Activated CD4-positive, alpha-beta T cell treated with anti-CD3 and anti-CD28 coated beads for 36 hours (primary cell): ENCODE results near the gene DPM3. TPM values are rescaled to one million over a fixed set of nuclear protein-coding genes. Genes with fewer than 3 reads are reported as not detected.

Source experiments
- ATAC-seq: fragments of 200-7000 bp; cut with Tn5 transposase; one replicate; pipeline ENCODE4 v1.10.0; 2021; ENCODE audit warnings: mild to moderate bottlenecking, moderate library complexity
- CTCF ChIA-PET: fragments of 350-600 bp; sonication (Branson Sonifier 250); formaldehyde crosslinking; loops from one replicate; lab custom pipeline; 2021; ENCODE audit warnings: antibody characterized with exemption; lab: Charles Lee
- POLR2A ChIA-PET: fragments of 350-600 bp; sonication (Branson Sonifier 250); formaldehyde crosslinking; loops from one replicate; lab custom pipeline; 2021; ENCODE audit warnings: antibody characterized with exemption, inconsistent platforms; lab: Charles Lee
- DNase-seq: peaks from one replicate; pipeline ENCODE4 v3.0.0-alpha.2; 2020
- H3K27ac Mint-ChIP-seq: one replicate; pipeline ENCODE4 v1.8.0; 2021; ENCODE audit warnings: mixed read lengths
- H3K27me3 Mint-ChIP-seq: one replicate; pipeline ENCODE4 v1.8.0; 2021; ENCODE audit warnings: mixed read lengths
- H3K36me3 Mint-ChIP-seq: one replicate; pipeline ENCODE4 v1.8.0; 2021; ENCODE audit warnings: low read depth, mixed read lengths
- H3K4me1 Mint-ChIP-seq: one replicate; pipeline ENCODE4 v1.8.0; 2021; ENCODE audit warnings: mixed read lengths
- H3K4me3 Mint-ChIP-seq: one replicate; pipeline ENCODE4 v1.8.0; 2021; ENCODE audit warnings: mild to moderate bottlenecking, moderate library complexity, mixed read lengths
- H3K9me3 Mint-ChIP-seq: one replicate; pipeline ENCODE4 v1.8.0; 2021; ENCODE audit warnings: low read depth, mixed read lengths
- intact Hi-C, 2 experiments: fragments of 100-400 bp; cut with DNase I in 1 of 2; cut with micrococcal nuclease in 1 of 2; formaldehyde crosslinking; loops; one replicate each; pipeline versions ENCODE4 v1.14.2 to v1.15.1; 2022 to 2024; cut with DNase I, micrococcal nuclease
- total RNA-seq, 2 experiments: library from RNA; stranded (reverse); gene quantifications; one replicate each; pipeline ENCODE4 v1.2.3, GENCODE V29; 2021

DPM3 gene
- total RNA-seq, 2 experiments from 2014 or later: 29.8 to 34.3 TPM

DNA sequence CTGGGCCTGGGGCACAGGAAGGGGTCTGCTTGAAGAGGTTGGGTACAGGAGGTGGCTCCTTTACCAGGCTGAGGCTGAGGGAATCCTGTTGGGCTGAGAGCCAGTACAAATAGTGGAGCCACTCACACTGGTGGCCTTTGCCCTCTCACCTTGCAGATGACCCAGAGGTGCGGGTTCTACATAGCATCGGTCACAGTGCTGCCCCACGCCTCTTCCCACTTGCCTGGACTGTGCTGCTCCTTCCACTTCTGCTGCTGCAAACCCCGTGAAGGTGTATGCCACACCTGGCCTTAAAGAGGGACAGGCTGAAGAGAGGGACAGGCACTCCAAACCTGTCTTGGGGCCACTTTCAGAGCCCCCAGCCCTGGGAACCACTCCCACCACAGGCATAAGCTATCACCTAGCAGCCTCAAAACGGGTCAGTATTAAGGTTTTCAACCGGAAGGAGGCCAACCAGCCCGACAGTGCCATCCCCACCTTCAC, 6.5 kb downstream of the DPM3 start:
- Mint-ChIP-seq H3K36me3 (peaks cover 22% of the 10 kb centered on the region), H3K4me3 (no peak overlapping the region), H3K9me3 (no peaks in the 10 kb centered on the region), H3K27ac (no peak overlapping the region), H3K27me3 (no peaks in the 10 kb centered on the region), H3K4me1 (peaks cover 44% of the 10 kb centered on the region)
- ChIA-PET POLR2A (no interaction called here), CTCF (interaction anchor here (1.1 to 3.7 kb wide), 6 partner anchors 17 to 74 kb away, joined by 4 to 28 read pairs (median 6); partner anchors contain the start of genes KRTCAP2, THBS3 and TRIM46)
- ATAC-seq (no peak), DNase-seq (no peak)
- intact Hi-C loops: loop anchor here (2.0 kb wide), 2 partner anchors 49 to 575 kb away; partner anchors contain the start of gene UBE2Q1 (in 1 of the 2)

GRCh38 chr1:155131856-155132255, 8.5 kb downstream of the DPM3 start:
- no peak for ATAC-seq
- no peak for DNase-seq
- no peaks in the 10 kb centered on the region for H3K9me3 Mint-ChIP-seq
- peaks cover 8% of the 10 kb centered on the region for H3K36me3 Mint-ChIP-seq
- H3K27ac Mint-ChIP-seq: no peak overlapping the region
- POLR2A ChIA-PET: no interaction called here
- intact Hi-C loops: no loop called here
- H3K4me3 Mint-ChIP-seq: no peak overlapping the region
- CTCF ChIA-PET: interaction anchor here (2.7 kb wide), 1 partner anchor 40 kb away, joined by 6 read pairs; no protein-coding TSS in a partner anchor
- peaks cover 42% of the 10 kb centered on the region for H3K4me1 Mint-ChIP-seq
- H3K27me3 Mint-ChIP-seq: peaks cover 15% of the 10 kb centered on the region

DNA sequence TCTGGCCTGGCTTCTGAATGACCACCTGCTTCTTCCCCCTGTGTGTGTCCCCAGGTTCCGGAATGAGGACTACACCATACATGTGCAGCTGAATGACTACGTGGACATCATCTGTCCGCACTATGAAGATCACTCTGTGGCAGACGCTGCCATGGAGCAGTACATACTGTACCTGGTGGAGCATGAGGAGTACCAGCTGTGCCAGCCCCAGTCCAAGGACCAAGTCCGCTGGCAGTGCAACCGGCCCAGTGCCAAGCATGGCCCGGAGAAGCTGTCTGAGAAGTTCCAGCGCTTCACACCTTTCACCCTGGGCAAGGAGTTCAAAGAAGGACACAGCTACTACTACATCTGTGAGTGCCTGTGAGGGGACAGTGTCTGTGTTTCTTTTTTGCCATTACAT, 9.0 kb downstream of the DPM3 start:
- no peaks in the 10 kb centered on the region for H3K9me3 Mint-ChIP-seq
- ATAC-seq: no peak
- no peak overlapping the region for H3K4me3 Mint-ChIP-seq
- CTCF ChIA-PET: interaction anchor here (0.8 to 3.4 kb wide), 4 partner anchors 36 to 46 kb away, joined by 3 to 10 read pairs (median 4); partner anchors contain the start of gene KRTCAP2
- no peak overlapping the region for H3K27ac Mint-ChIP-seq
- H3K4me1 Mint-ChIP-seq: peaks cover 40% of the 10 kb centered on the region
- POLR2A ChIA-PET: no interaction called here
- no peak for DNase-seq
- intact Hi-C loops: no loop called here
- H3K36me3 Mint-ChIP-seq: peaks cover 5% of the 10 kb centered on the region
- H3K27me3 Mint-ChIP-seq: peaks cover 18% of the 10 kb centered on the region

DNA sequence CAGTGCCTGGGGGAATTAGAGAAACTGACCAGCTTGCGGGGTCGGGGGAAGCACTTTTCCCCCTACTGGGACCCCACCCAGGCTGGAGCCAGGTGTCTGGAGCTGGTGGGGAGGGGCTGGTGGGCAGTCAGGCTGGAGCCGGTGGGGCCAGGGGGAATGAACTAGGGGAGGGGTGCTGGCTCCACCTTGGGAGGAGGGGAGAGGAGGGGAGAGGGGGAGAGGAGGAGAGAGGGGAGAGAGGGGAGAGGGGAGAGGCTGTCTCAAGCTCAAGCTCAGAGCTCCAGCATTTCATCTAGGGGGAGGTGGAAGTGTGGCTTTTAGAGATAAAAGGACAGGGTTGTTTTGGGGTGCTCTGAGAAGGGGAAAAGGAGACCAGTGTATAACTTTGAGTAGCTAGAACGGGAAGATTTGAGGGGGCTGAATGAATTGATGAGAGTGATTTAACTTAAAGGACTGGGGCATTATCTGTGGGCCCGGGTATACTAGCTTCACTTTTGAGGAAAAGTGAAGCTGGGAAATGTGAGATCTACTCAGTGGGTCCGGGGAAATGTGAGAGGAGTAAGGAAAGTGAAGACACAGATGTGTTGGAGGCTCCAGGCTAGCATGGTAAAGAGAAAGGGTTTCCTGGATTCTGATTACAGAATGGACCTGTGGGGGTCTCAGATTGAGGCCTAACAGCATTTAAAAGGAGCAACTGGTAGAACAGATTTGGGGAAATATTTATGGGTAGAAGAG, 9.9 kb downstream of the DPM3 start:
- DNase-seq (no peak), ATAC-seq (no peak)
- ChIA-PET CTCF (interaction anchor here (0.6 to 3.4 kb wide), 7 partner anchors 12 to 349 kb away, joined by 3 to 10 read pairs (median 3); partner anchors contain the start of gene KRTCAP2), POLR2A (interaction anchor here (0.6 kb wide), 1 partner anchor 63 kb away, joined by 3 read pairs; no protein-coding TSS in a partner anchor)
- Mint-ChIP-seq H3K27me3 (peaks cover 20% of the 10 kb centered on the region), H3K9me3 (no peaks in the 10 kb centered on the region), H3K4me1 (peaks cover 40% of the 10 kb centered on the region), H3K27ac (no peak overlapping the region), H3K36me3 (peaks cover 3% of the 10 kb centered on the region), H3K4me3 (no peak overlapping the region)
- intact Hi-C loops: no loop called here

GRCh38 chr1:155128755-155129473, 11.4 kb downstream of the DPM3 start:
- peaks cover 20% of the 10 kb centered on the region for H3K27me3 Mint-ChIP-seq
- H3K36me3 Mint-ChIP-seq: no peaks in the 10 kb centered on the region
- no peak for DNase-seq
- intact Hi-C loops: loop anchor here in 1 of 2 experiments (5.0 kb wide), 1 partner anchor 37 kb away; no protein-coding TSS in a partner anchor
- CTCF ChIA-PET: interaction anchor here (0.6 to 3.4 kb wide), 9 partner anchors 37 to 735 kb away, joined by 3 to 10 read pairs (median 4); partner anchors contain the start of gene KRTCAP2
- ATAC-seq: no peak
- POLR2A ChIA-PET: interaction anchor here (0.7 to 0.8 kb wide), 2 partner anchors 44 to 731 kb away, joined by 3 read pairs; no protein-coding TSS in a partner anchor
- H3K27ac Mint-ChIP-seq: peak overlapping the region; percentile 55
- no peaks in the 10 kb centered on the region for H3K9me3 Mint-ChIP-seq
- peak overlapping the region; percentile 66 for H3K4me3 Mint-ChIP-seq
- H3K4me1 Mint-ChIP-seq: peaks cover 32% of the 10 kb centered on the region

GRCh38 chr1:155127967-155128754, 12.2 kb downstream of the DPM3 start:
- intact Hi-C loops: loop anchor here in 1 of 2 experiments (5.0 kb wide), 1 partner anchor 36 kb away; no protein-coding TSS in a partner anchor
- Mint-ChIP-seq H3K36me3 (no peaks in the 10 kb centered on the region), H3K9me3 (no peaks in the 10 kb centered on the region), H3K27ac (peak overlapping the region; percentile 55), H3K4me1 (peaks cover 32% of the 10 kb centered on the region), H3K4me3 (peak overlapping the region; percentile 66), H3K27me3 (peaks cover 20% of the 10 kb centered on the region)
- ChIA-PET CTCF (interaction anchor here (0.7 to 3.4 kb wide), 8 partner anchors 37 to 50 kb away, joined by 3 to 10 read pairs (median 4); partner anchors contain the start of gene KRTCAP2), POLR2A (interaction anchor here (0.7 to 0.8 kb wide), 2 partner anchors 43 to 732 kb away, joined by 3 read pairs; no protein-coding TSS in a partner anchor)
- ATAC-seq: no peak
- no peak for DNase-seq

DNA sequence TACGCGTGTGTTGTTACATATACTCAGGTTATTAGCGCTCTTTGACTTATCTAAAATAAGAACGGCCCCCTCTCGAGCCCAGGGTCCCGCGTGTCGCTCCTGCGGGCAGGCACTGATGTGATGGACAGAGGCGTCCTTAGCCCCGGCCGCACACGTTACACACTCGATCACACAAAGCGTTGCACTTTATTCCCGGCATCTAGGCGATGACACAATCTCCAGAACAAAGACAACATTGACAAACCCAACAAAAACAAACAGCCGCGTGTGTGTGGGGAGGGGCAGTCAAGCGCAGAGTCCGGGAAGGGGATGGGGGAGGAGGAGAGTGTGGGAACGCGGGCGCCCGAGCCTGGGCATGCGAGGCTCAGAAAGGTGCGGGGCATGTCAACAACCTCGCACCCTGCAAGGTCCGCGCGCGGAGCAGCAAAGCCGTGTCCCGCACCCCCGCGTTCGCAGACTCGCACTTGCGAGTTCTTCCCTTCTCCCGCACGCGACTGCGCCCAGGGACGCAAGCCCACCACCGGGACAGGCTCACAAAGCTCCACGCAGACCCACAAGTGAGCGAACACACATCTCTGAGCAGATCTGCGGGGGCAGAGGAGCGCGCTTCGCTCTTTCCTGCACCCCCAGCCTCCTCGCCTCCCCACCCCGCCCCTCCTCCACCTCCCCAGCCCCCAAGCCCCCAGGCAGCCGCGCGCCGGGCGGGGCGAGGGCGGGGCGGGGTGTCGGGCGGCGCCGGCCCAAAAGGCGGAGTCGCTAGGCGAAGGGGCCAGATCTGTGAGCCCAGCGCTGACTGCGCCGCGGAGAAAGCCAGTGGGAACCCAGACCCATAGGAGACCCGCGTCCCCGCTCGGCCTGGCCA, 13.0 kb downstream of the DPM3 start, which contains the start of gene EFNA1:
Gene EFNA1 (plus strand): TSS at position 772 of the 862 bp plus-strand sequence. CDS start 102 bp downstream, outside the sequence.
- intact Hi-C loops: loop anchor here in 1 of 2 experiments (5.0 kb wide), 1 partner anchor 35 kb away; no protein-coding TSS in a partner anchor
- Mint-ChIP-seq H3K4me1 (peaks cover 32% of the 10 kb centered on the region), H3K4me3 (peak within 1 kb of the TSS; percentile 66), H3K9me3 (no peaks in the 10 kb centered on the region), H3K27ac (peak within 1 kb of the TSS; percentile 55), H3K27me3 (peaks cover 20% of the 10 kb centered on the region), H3K36me3 (no peaks in the 10 kb centered on the region)
- ATAC-seq (peak; percentile 48), DNase-seq (peak; percentile 55)
- ChIA-PET POLR2A (no interaction called here), CTCF (interaction anchor here (1.2 to 2.0 kb wide), 2 partner anchors 36 to 45 kb away, joined by 5 to 9 read pairs (median 6); partner anchors contain the start of gene KRTCAP2)

- ChIA-PET CTCF (interaction anchor here (1.2 to 1.8 kb wide), 3 partner anchors 35 to 46 kb away, joined by 3 to 9 read pairs (median 5); partner anchors contain the start of gene KRTCAP2), POLR2A (no interaction called here)
- Mint-ChIP-seq H3K9me3 (no peaks in the 10 kb centered on the region), H3K36me3 (no peaks in the 10 kb centered on the region), H3K4me3 (peak overlapping the region; percentile 66), H3K27ac (no peak overlapping the region), H3K27me3 (peaks cover 20% of the 10 kb centered on the region), H3K4me1 (peaks cover 32% of the 10 kb centered on the region)
- intact Hi-C loops: loop anchor here in 1 of 2 experiments (5.0 kb wide), 1 partner anchor 34 kb away; no protein-coding TSS in a partner anchor
- ATAC-seq: peak; percentile 70
- DNase-seq: peak; percentile 64
These were observed 13.7 kb downstream of the DPM3 start for GRCh38 chr1:155126556-155127104.

GRCh38 chr1:155125946-155126555, 14.3 kb downstream of the DPM3 start:
- Mint-ChIP-seq H3K36me3 (no peaks in the 10 kb centered on the region), H3K4me1 (peaks cover 32% of the 10 kb centered on the region), H3K27me3 (peaks cover 20% of the 10 kb centered on the region), H3K27ac (no peak overlapping the region), H3K4me3 (no peak overlapping the region), H3K9me3 (no peaks in the 10 kb centered on the region)
- ChIA-PET POLR2A (no interaction called here), CTCF (interaction anchor here (1.2 to 1.8 kb wide), 3 partner anchors 35 to 46 kb away, joined by 3 to 9 read pairs (median 5); partner anchors contain the start of gene KRTCAP2)
- intact Hi-C loops: loop anchor here in 1 of 2 experiments (5.0 kb wide), 1 partner anchor 34 kb away; no protein-coding TSS in a partner anchor
- DNase-seq (no peak), ATAC-seq (no peak)
